Esophagus (tissue), 2 donors: ENCODE data around the gene PLA2R1. TPM values are rescaled to one million over a fixed set of nuclear protein-coding genes. Genes with fewer than 3 reads are reported as not detected.

Source experiments
- H3K27ac ChIP-seq, 2 donors: one replicate each; pipeline ENCODE4 v1.5.1; 2013; ENCODE audit warnings: low read depth in 2 of 2, mild to moderate bottlenecking in 2 of 2, inconsistent platforms in 1 of 2, low read length in 1 of 2, moderate library complexity in 1 of 2
- H3K27me3 ChIP-seq, 2 donors: one replicate each; pipeline ENCODE4 v1.6.1; 2013; ENCODE audit warnings: low read length in 2 of 2, control low read depth in 1 of 2, mild to moderate bottlenecking in 1 of 2; ENCODE audit not compliant: insufficient read depth in 2 of 2, control insufficient read depth in 1 of 2
- H3K36me3 ChIP-seq, 2 donors: one replicate each; pipeline ENCODE4 v1.6.1; 2013; ENCODE audit warnings: low read length in 1 of 2; ENCODE audit not compliant: control insufficient read depth in 2 of 2, insufficient read depth in 2 of 2
- H3K4me1 ChIP-seq, 2 donors: one replicate each; pipeline ENCODE4 v1.6.1; 2013; ENCODE audit warnings: low read length in 1 of 2; ENCODE audit not compliant: control insufficient read depth in 2 of 2, insufficient read depth in 2 of 2
- H3K4me3 ChIP-seq, 2 donors: one replicate each; pipeline ENCODE4 v1.5.1; 2013; ENCODE audit warnings: low read length in 2 of 2, mild to moderate bottlenecking in 2 of 2, low read depth in 1 of 2, moderate library complexity in 1 of 2
- H3K9me3 ChIP-seq, 2 donors: one replicate each; pipeline ENCODE4 v1.6.1; 2013; ENCODE audit warnings: mild to moderate bottlenecking in 2 of 2, low read depth in 1 of 2, low read length in 1 of 2, moderate library complexity in 1 of 2; ENCODE audit not compliant: control insufficient read depth in 2 of 2, insufficient read depth in 1 of 2
- WGBS, 2 donors: extraction: QIAGEN DNeasy Blood & Tissue Kit; methylation state at CpG; one replicate each; pipeline ENCODE4 v1.1.7; 2013; 5-methylcytosine and 5-hydroxymethylcytosine counted together
- polyA plus RNA-seq, 2 donors: library from polyadenylated mRNA; stranded (reverse); fragments of 200-250 nt; gene quantifications; one replicate each; pipeline ENCODE4 v1.2.3, GENCODE V29; 2013
- donor health status: healthy with polysubstance abuse.
- donor health status: Bipolar disorder and iron deficiency.

The PLA2R1 gene
- polyA plus RNA-seq = 1 to 10 TPM; 3.8 to 6.2 TPM

- H3K27me3 ChIP-seq = no peaks in the 10 kb centered on the region
- H3K9me3 ChIP-seq = no peaks in the 10 kb centered on the region
- H3K27ac ChIP-seq = peak within 1 kb of the TSS; percentile 12 to 64
- no peaks in the 10 kb centered on the region for H3K36me3 ChIP-seq
- peak within 1 kb of the TSS; percentile 75 to 84 for H3K4me3 ChIP-seq
- H3K4me1 ChIP-seq = peaks cover 0 to 4% of the 10 kb centered on the region in 2 donors
- 1 to 2% methylated on average over 51 to 52 of the region's 52 CpGs for WGBS, 2 donors
Observed at GRCh38 chr2:160062292-160063005, at the start of gene PLA2R1. TSS of gene PLA2R1 (minus strand) at chr2:160062615. CDS start at chr2:160062403, 212 bp downstream.

GRCh38 chr2:160110674-160111239 lies 48.3 kb upstream of the PLA2R1 start:
- Histone ChIP-seq H3K4me3 (no peak overlapping the region), H3K9me3 (no peaks in the 10 kb centered on the region), H3K4me1 (no peaks in the 10 kb centered on the region), H3K36me3 (no peaks in the 10 kb centered on the region), H3K27me3 (no peaks in the 10 kb centered on the region), H3K27ac (peak overlapping the region; percentile 40 to 69)
- 63 to 73% methylated on average over 7 of the region's 7 CpGs for WGBS, 2 donors

- Histone ChIP-seq H3K36me3 (no peaks in the 10 kb centered on the region), H3K9me3 (no peaks in the 10 kb centered on the region), H3K27ac (peak overlapping the region; percentile 40 to 69), H3K27me3 (no peaks in the 10 kb centered on the region), H3K4me1 (no peaks in the 10 kb centered on the region), H3K4me3 (no peak overlapping the region)
- WGBS, 2 donors = 35 to 38% methylated on average over 8 of the region's 8 CpGs
Observed at GRCh38 chr2:160109939-160110673, 47.7 kb upstream of the PLA2R1 start.

GRCh38 chr2:160109243-160109642 lies 46.8 kb upstream of the PLA2R1 start:
- no peaks in the 10 kb centered on the region for H3K27me3 ChIP-seq
- 59 to 72% methylated on average over 3 of the region's 3 CpGs for WGBS, 2 donors
- H3K4me3 ChIP-seq = no peak overlapping the region
- no peaks in the 10 kb centered on the region for H3K36me3 ChIP-seq
- peak overlapping the region; percentile 58 to 74 for H3K27ac ChIP-seq
- H3K4me1 ChIP-seq = no peaks in the 10 kb centered on the region
- H3K9me3 ChIP-seq = no peaks in the 10 kb centered on the region

GRCh38 chr2:160108646-160109045 lies 46.2 kb upstream of the PLA2R1 start:
- H3K4me3 ChIP-seq = no peak overlapping the region
- no peaks in the 10 kb centered on the region for H3K36me3 ChIP-seq
- no peaks in the 10 kb centered on the region for H3K27me3 ChIP-seq
- WGBS, 2 donors = 58% methylated on average over 2 of the region's 2 CpGs
- no peaks in the 10 kb centered on the region for H3K4me1 ChIP-seq
- no peaks in the 10 kb centered on the region for H3K9me3 ChIP-seq
- no peak overlapping the region for H3K27ac ChIP-seq

- Histone ChIP-seq H3K4me3 (no peak overlapping the region), H3K27me3 (no peaks in the 10 kb centered on the region), H3K27ac (no peak overlapping the region), H3K4me1 (no peaks in the 10 kb centered on the region), H3K36me3 (no peaks in the 10 kb centered on the region), H3K9me3 (no peaks in the 10 kb centered on the region)
- 87 to 90% methylated on average over 1 of the region's 1 CpG for WGBS, 2 donors
Observed at GRCh38 chr2:160105366-160105765, 43.0 kb upstream of the PLA2R1 start.

GRCh38 chr2:160104115-160104514 lies 41.7 kb upstream of the PLA2R1 start:
- Histone ChIP-seq H3K4me3 (no peak overlapping the region), H3K36me3 (no peaks in the 10 kb centered on the region), H3K9me3 (no peaks in the 10 kb centered on the region), H3K27ac (no peak overlapping the region), H3K27me3 (no peaks in the 10 kb centered on the region), H3K4me1 (no peaks in the 10 kb centered on the region)
- 62 to 71% methylated on average over 2 of the region's 2 CpGs for WGBS, 2 donors

GRCh38 chr2:160097326-160097725 lies 34.9 kb upstream of the PLA2R1 start:
- no peaks in the 10 kb centered on the region for H3K27me3 ChIP-seq
- H3K27ac ChIP-seq = no peak overlapping the region
- H3K36me3 ChIP-seq = no peaks in the 10 kb centered on the region
- WGBS, 2 donors = 93 to 96% methylated on average over 1 of the region's 1 CpG
- H3K9me3 ChIP-seq = peaks cover 3% of the 10 kb centered on the region in 2 donors
- no peaks in the 10 kb centered on the region for H3K4me1 ChIP-seq
- H3K4me3 ChIP-seq = no peak overlapping the region

GRCh38 chr2:160096409-160096808 lies 34.0 kb upstream of the PLA2R1 start:
- H3K4me3 ChIP-seq = no peak overlapping the region
- 47 to 57% methylated on average over 4 of the region's 4 CpGs for WGBS, 2 donors

More at GRCh38 chr2:160096409-160096808, 34.0 kb upstream of the PLA2R1 start:
- Histone ChIP-seq H3K9me3 (peaks cover 3% of the 10 kb centered on the region in 2 donors), H3K4me1 (no peaks in the 10 kb centered on the region), H3K36me3 (no peaks in the 10 kb centered on the region), H3K27ac (peak overlapping the region in 1 of 2 donors; percentile 21), H3K27me3 (no peaks in the 10 kb centered on the region)
